BJ (cell line): ENCODE measurements around the gene PIM1. TPM values are rescaled to one million over a fixed set of nuclear protein-coding genes. Genes with fewer than 3 reads are reported as not detected.

ENCODE experiments used
- CTCF ChIA-PET: fragments of 350-600 bp; formaldehyde crosslinking; extraction: SDS; loops from one replicate; lab custom pipeline; 2021; ENCODE audit warnings: antibody characterized with exemption, inconsistent platforms; lab: Yijun Ruan, JAX
- POLR2A ChIA-PET: fragments of 300-600 bp; sonication (Branson Sonifier 250); formaldehyde crosslinking; extraction: SDS; loops from one replicate; lab custom pipeline; 2021; ENCODE audit warnings: antibody characterized with exemption; lab: Charles Lee
- DNase-seq: peaks from one replicate; pipeline ENCODE4 v3.0.0-alpha.2; 2011; ENCODE audit warnings: low read depth
- H3K27me3 ChIP-seq: 2 replicates; pipeline ENCODE4 v1.6.0; 2011; ENCODE audit warnings: low read length; ENCODE audit not compliant: control insufficient read depth, insufficient read depth
- H3K36me3 ChIP-seq: 2 replicates; pipeline ENCODE4 v1.5.1; 2011; ENCODE audit warnings: low read length; ENCODE audit not compliant: control insufficient read depth, insufficient read depth
- H3K4me3 ChIP-seq: 2 replicates; pipeline ENCODE4 v1.5.1; 2011; ENCODE audit warnings: low read depth, mild to moderate bottlenecking, control low read depth, low read length
- polyA plus RNA-seq: library from polyadenylated mRNA; depleted of rRNA; stranded (reverse); fragments of >200 nt; gene quantifications from 2 replicates; pipeline ENCODE4 v1.2.3, GENCODE V29; 2011
- TF ChIP-seq, protein P1 (sequence below): IDR thresholded peaks from 2 replicates; pipeline ENCODE4 v1.5.1; 2011; ENCODE audit warnings: low read depth, mild to moderate bottlenecking, control low read depth, inconsistent platforms, low read length, moderate library complexity; ENCODE audit not compliant: insufficient read depth

The PIM1 gene
- polyA plus RNA-seq, 1 experiment, result 20.7 TPM

DNA sequence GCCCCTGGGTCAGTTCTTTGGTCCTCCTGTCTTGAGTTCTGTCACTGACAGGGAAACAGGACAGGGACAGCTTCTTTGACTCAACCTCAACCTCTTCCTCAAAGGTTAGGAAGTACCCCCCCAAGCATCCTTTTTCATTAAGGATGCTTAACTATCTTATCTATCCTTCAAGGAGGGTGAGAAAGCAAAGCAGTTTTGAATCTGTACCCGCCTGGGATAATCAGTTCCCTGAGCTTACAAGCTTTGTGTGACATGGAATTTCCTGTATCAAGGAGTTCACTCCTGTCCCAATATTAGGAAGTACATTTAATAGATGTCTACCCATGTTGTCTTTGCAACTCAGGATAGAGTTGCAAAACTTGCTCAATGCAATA is 31.1 kb upstream of the PIM1 start:
- Histone ChIP-seq H3K36me3 (no peaks in the 10 kb centered on the region), H3K4me3 (no peak overlapping the region), H3K27me3 (no peaks in the 10 kb centered on the region)
- no peak for DNase-seq
- ChIA-PET POLR2A (no interaction called here), CTCF (interaction anchor here (1.3 to 1.9 kb wide), 2 partner anchors 11 to 72 kb away, joined by 3 to 4 read pairs; no protein-coding TSS in a partner anchor)
- TF ChIP-seq, protein P1, sequence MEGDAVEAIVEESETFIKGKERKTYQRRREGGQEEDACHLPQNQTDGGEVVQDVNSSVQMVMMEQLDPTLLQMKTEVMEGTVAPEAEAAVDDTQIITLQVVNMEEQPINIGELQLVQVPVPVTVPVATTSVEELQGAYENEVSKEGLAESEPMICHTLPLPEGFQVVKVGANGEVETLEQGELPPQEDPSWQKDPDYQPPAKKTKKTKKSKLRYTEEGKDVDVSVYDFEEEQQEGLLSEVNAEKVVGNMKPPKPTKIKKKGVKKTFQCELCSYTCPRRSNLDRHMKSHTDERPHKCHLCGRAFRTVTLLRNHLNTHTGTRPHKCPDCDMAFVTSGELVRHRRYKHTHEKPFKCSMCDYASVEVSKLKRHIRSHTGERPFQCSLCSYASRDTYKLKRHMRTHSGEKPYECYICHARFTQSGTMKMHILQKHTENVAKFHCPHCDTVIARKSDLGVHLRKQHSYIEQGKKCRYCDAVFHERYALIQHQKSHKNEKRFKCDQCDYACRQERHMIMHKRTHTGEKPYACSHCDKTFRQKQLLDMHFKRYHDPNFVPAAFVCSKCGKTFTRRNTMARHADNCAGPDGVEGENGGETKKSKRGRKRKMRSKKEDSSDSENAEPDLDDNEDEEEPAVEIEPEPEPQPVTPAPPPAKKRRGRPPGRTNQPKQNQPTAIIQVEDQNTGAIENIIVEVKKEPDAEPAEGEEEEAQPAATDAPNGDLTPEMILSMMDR, result no peak

DNA sequence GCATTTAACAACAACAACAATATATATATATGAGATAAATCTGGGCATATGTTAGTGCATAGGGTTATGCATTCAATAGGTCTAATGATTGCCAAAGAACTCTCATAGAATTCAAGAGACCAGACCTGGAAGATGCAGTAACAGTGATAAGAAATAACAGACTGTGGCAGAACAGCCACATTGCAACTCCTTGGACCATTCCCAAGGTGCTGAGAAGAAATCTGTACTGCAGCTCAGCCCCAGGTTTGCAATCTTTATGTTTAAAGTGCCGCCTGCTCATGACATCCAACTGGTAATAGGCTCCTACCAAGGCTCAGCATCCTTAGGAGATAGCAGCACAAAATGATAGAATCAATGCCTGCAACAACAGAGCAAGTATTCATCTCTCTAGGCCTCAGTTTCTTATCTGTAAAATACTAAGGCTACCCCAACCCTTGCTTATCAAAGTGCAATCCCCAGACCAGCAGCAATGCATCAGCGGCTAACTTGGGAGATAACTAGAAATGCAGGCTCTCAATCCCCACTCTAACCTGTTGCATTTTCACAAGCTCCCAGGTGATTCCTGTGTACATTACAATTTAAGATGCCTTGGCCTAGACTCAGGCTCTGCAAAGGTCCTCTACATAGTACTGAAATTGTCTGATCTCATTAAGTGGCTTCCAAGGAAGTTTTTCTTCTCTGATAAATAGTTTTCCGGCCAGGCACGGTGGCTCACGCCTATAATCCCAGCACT is 30.6 kb upstream of the PIM1 start:
- POLR2A ChIA-PET, result no interaction called here
- TF ChIP-seq, protein P1, result no peak

DNA sequence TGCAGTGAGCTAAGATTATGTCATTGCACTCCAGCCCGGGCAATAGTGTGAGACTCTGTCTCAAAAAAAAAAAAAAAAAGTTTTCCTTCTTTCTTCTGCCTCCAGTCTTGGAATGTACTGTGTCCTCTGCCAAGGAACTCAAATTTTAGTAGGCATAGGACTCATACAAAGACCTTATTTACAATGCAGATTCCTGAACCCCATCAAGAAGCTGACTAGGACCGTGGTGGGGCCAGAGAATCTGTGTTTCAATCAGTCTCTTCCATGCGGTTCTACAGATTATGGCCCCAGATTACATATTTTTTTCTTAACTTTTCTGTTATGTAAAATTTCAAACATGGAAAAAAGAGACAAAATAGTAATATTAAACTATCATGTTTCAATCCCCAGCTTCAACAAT is 29.8 kb upstream of the PIM1 start:
- no peak for DNase-seq
- POLR2A ChIA-PET, result no interaction called here
- H3K27me3 ChIP-seq, result no peaks in the 10 kb centered on the region
- TF ChIP-seq, protein P1, result no peak
- CTCF ChIA-PET, result interaction anchor here (1.6 to 2.6 kb wide), 3 partner anchors 12 to 88 kb away, joined by 4 to 21 read pairs (median 5); no protein-coding TSS in a partner anchor
- H3K4me3 ChIP-seq, result no peak overlapping the region
- H3K36me3 ChIP-seq, result no peaks in the 10 kb centered on the region

More for the DNA sequence above, 30.6 kb upstream of the PIM1 start:
- DNase-seq, result no peak
- Histone ChIP-seq H3K36me3 (no peaks in the 10 kb centered on the region), H3K27me3 (no peaks in the 10 kb centered on the region), H3K4me3 (no peak overlapping the region)
- CTCF ChIA-PET, result interaction anchor here (0.6 to 1.9 kb wide), 3 partner anchors 12 to 88 kb away, joined by 3 to 5 read pairs (median 4); no protein-coding TSS in a partner anchor

DNA sequence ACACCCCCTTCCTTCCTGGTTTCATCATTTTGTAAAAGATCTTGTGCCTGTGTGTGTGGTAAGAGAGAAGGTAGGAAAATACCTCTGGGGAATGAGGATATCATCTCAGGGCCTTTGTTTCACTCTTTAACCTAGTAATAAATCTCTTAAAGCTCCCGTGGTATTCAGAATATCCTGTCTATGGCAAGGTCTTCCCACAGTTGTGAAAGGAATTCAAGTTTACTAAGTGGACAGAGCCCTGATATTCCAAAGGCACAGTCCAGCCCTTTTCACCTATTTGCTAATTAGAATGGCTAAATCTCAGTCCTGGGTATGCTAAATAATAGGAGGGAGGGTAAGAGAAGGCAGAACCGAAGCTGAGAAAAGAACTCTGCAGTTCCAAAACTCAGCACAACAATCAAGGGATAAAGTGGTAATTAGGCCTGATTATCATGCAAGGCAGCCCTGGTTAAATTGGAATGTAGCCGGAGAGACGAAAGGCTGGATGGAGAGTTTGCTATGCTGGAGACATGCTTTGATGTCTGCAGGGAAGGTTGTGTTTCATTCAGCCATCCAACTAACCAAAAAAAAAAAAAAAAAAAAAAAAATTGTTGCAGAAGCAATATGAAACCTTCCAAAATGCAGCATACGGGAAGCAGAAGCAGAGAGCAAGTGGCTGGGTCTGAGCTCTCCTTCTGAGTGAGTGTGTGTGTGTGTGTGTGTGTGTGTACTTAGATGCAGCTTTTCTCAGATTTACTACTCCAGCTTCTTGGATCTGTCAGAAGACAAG is 28.5 kb upstream of the PIM1 start:
- TF ChIP-seq, protein P1, result no peak
- H3K27me3 ChIP-seq, result no peaks in the 10 kb centered on the region
- ChIA-PET CTCF (interaction anchor here (0.9 to 2.6 kb wide), 4 partner anchors 30 to 123 kb away, joined by 3 to 21 read pairs (median 8); no protein-coding TSS in a partner anchor), POLR2A (no interaction called here)
- H3K4me3 ChIP-seq, result no peak overlapping the region
- no peaks in the 10 kb centered on the region for H3K36me3 ChIP-seq
- DNase-seq, result no peak

DNA sequence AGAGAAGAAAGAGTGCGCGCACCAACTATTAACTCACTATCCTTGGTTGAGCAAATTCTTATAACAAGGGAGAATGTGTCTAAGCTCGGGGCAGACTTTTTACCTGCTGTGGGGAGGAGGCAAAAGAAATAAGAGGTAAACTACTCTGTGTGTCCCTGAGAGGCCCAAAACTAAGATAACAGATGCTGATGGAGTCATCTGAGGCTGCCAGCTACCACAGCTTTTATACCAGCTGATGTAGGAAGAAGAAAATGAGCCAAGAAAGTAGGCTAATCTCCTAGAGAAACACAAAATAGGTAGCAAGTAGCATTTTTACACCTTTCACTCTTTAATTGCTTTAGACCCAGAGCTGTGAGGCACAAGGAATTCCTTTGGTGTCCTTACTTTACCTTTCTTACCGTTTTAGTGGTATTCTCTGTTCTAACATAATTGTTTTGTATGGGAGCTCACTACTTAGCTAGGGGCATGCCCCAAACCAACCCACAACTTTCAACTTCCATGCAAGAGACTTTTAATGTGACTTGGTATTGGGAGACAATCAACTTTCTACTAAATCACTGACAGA is 27.8 kb upstream of the PIM1 start:
- no peak for DNase-seq
- POLR2A ChIA-PET, result no interaction called here
- no peaks in the 10 kb centered on the region for H3K27me3 ChIP-seq
- CTCF ChIA-PET, result interaction anchor here (0.9 to 2.6 kb wide), 4 partner anchors 30 to 124 kb away, joined by 3 to 21 read pairs (median 8); no protein-coding TSS in a partner anchor
- TF ChIP-seq, protein P1, result no peak
- H3K36me3 ChIP-seq, result no peaks in the 10 kb centered on the region
- no peak overlapping the region for H3K4me3 ChIP-seq
